Measurements from ENCODE around the gene OR1S2. TPM values are rescaled to one million over a fixed set of nuclear protein-coding genes. Genes with fewer than 3 reads are reported as not detected.

OR1S2 gene
- total RNA-seq, 4 donors from 2014 or later: not detected

DNA sequence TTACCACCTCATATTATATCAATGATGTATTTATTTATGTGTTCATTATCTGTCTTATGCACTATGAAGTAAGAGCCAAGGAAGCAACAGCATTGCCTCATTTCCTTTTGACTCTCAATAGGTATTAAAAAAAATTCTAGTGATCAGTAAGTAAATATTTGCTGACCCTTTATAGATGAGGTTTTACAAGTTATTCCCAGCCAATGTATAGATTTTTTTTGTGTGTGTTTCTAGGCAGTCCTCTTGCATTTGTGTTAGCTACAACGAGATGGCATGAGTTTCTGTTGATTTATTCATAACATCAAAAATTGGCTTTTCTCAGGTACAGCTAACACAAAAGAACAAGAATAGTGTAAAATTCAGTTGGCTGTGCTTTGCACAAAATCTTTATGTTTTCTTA lies 4.7 kb downstream of the OR1S2 start:
- 67 to 68% methylated on average over 1 of the region's 1 CpG for WGBS, 2 donors
- peaks cover 0 to 6% (median 0%) of the 10 kb centered on the region in 4 donors for H3K9me3 ChIP-seq
- H3K27me3 ChIP-seq: no peaks in the 10 kb centered on the region
- no peak for TF ChIP-seq EP300 (IDR thresholded peaks at IDR 0.05)
- H3K4me1 ChIP-seq: no peaks in the 10 kb centered on the region
- no peak for DNase-seq (ENCODE audit: low spot score in 2 of 2)
- H3K36me3 ChIP-seq: no peaks in the 10 kb centered on the region
- no peak overlapping the region for H3K27ac ChIP-seq
- no peak overlapping the region for H3K4me3 ChIP-seq

DNA sequence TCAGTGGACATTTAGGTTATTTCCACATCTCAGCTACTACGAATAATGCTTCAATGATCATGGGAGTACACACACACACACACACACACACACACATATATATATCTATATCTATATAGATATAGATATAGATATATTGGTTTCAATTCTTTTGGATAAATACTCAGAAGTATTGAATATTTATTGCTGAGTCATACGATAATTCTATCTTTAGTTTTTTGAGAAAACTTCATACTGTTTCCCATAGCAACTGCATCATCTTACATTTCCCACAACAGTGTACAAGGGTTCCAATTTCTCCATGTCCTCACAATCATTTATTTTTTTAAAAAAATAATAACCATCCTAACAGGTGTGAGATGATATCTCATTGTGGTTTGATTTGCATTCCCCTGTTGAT lies 8.0 kb downstream of the OR1S2 start:
- no peak overlapping the region for H3K27ac ChIP-seq
- no peaks in the 10 kb centered on the region for H3K27me3 ChIP-seq
- WGBS, 2 donors: 88 to 90% methylated on average over 2 of the region's 2 CpGs
- no peak overlapping the region for H3K4me3 ChIP-seq
- H3K36me3 ChIP-seq: no peaks in the 10 kb centered on the region
- H3K4me1 ChIP-seq: no peaks in the 10 kb centered on the region
- TF ChIP-seq EP300 (IDR thresholded peaks at IDR 0.05) (no peak), POLR2A (IDR thresholded peaks at IDR 0.05) (no peak)
- TF ChIP-seq, protein P1, sequence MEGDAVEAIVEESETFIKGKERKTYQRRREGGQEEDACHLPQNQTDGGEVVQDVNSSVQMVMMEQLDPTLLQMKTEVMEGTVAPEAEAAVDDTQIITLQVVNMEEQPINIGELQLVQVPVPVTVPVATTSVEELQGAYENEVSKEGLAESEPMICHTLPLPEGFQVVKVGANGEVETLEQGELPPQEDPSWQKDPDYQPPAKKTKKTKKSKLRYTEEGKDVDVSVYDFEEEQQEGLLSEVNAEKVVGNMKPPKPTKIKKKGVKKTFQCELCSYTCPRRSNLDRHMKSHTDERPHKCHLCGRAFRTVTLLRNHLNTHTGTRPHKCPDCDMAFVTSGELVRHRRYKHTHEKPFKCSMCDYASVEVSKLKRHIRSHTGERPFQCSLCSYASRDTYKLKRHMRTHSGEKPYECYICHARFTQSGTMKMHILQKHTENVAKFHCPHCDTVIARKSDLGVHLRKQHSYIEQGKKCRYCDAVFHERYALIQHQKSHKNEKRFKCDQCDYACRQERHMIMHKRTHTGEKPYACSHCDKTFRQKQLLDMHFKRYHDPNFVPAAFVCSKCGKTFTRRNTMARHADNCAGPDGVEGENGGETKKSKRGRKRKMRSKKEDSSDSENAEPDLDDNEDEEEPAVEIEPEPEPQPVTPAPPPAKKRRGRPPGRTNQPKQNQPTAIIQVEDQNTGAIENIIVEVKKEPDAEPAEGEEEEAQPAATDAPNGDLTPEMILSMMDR (IDR thresholded peaks at IDR 0.05): no peak
- peaks cover 0 to 6% (median 0%) of the 10 kb centered on the region in 4 donors for H3K9me3 ChIP-seq
- DNase-seq (ENCODE audit: low spot score in 2 of 2): no peak

- TF ChIP-seq, protein P1 (IDR thresholded peaks at IDR 0.05): no peak
- no peak for TF ChIP-seq EP300 (IDR thresholded peaks at IDR 0.05)
- TF ChIP-seq POLR2A (IDR thresholded peaks at IDR 0.05): no peak
- Histone ChIP-seq H3K4me3 (no peak overlapping the region), H3K4me1 (no peaks in the 10 kb centered on the region), H3K27me3 (no peaks in the 10 kb centered on the region), H3K27ac (no peak overlapping the region), H3K36me3 (no peaks in the 10 kb centered on the region), H3K9me3 (peaks cover 0 to 6% (median 0%) of the 10 kb centered on the region in 4 donors)
- DNase-seq (ENCODE audit: low spot score in 2 of 2): no peak
Measured at GRCh38 chr11:58193391-58193790, 10.6 kb downstream of the OR1S2 start.

GRCh38 chr11:58192229-58192628 lies 11.7 kb downstream of the OR1S2 start:
- no peaks in the 10 kb centered on the region for H3K4me1 ChIP-seq
- H3K9me3 ChIP-seq: peaks cover 0 to 6% (median 0%) of the 10 kb centered on the region in 4 donors
- DNase-seq (ENCODE audit: low spot score in 2 of 2): no peak
- no peak overlapping the region for H3K4me3 ChIP-seq
- no peaks in the 10 kb centered on the region for H3K27me3 ChIP-seq
- TF ChIP-seq POLR2A (IDR thresholded peaks at IDR 0.05) (no peak), EP300 (IDR thresholded peaks at IDR 0.05) (no peak)
- TF ChIP-seq, protein P1 (IDR thresholded peaks at IDR 0.05): no peak
- WGBS, 2 donors: 68 to 72% methylated on average over 3 of the region's 3 CpGs
- H3K36me3 ChIP-seq: no peaks in the 10 kb centered on the region
- H3K27ac ChIP-seq: no peak overlapping the region

- no peak for TF ChIP-seq EP300 (IDR thresholded peaks at IDR 0.05)
- TF ChIP-seq, protein P1 (IDR thresholded peaks at IDR 0.05): no peak
- no peak for TF ChIP-seq POLR2A (IDR thresholded peaks at IDR 0.05)
- Histone ChIP-seq H3K4me1 (no peaks in the 10 kb centered on the region), H3K4me3 (no peak within 1 kb of the TSS), H3K27ac (no peak within 1 kb of the TSS), H3K9me3 (no peaks in the 10 kb centered on the region), H3K27me3 (no peaks in the 10 kb centered on the region), H3K36me3 (no peaks in the 10 kb centered on the region)
- no peak for DNase-seq (ENCODE audit: low spot score in 2 of 2)
- WGBS, 2 donors: 91 to 93% methylated on average over 2 of the region's 2 CpGs
Measured at GRCh38 chr11:58188770-58189169, 15.2 kb downstream of the OR1S2 start, which contains the start of gene OR9Q2. Gene OR9Q2 (plus strand): TSS chr11:58189070. CDS start chr11:58190491, 1,421 bp downstream.

- H3K9me3 ChIP-seq: no peaks in the 10 kb centered on the region
- no peaks in the 10 kb centered on the region for H3K36me3 ChIP-seq
- H3K27me3 ChIP-seq: no peaks in the 10 kb centered on the region
- no peaks in the 10 kb centered on the region for H3K4me1 ChIP-seq
- H3K4me3 ChIP-seq: no peak overlapping the region
- DNase-seq (ENCODE audit: low spot score in 2 of 2): no peak
- H3K27ac ChIP-seq: no peak overlapping the region
- WGBS, 2 donors: 71 to 89% methylated on average over 4 of the region's 4 CpGs
- TF ChIP-seq EP300 (IDR thresholded peaks at IDR 0.05) (no peak), POLR2A (IDR thresholded peaks at IDR 0.05) (no peak)
- TF ChIP-seq, protein P1 (IDR thresholded peaks at IDR 0.05): no peak
Measured at GRCh38 chr11:58186938-58187337, 17.0 kb downstream of the OR1S2 start.

Data from tibial nerve (tissue), 4 donors.